K562 (cell line): Measurements from ENCODE around the gene KCNQ5. TPM values are rescaled to one million over a fixed set of nuclear protein-coding genes. Genes with fewer than 3 reads are reported as not detected.
A peak's percentile ranks its signal among the peaks of the same experiment; 100 is the strongest.

Source experiments
- ATAC-seq: fragments of 200-7000 bp; cut with Tn5 transposase; 3 replicates; pipeline ENCODE4 v1.9.1; 2020; ENCODE audit warnings: moderate library complexity
- BruUV-seq: library from RNA; stranded (reverse); fragments of 400-500 nt; replicated peaks from 2 replicates; lab custom pipeline; 2021; lab: Mats Ljungman, UMichigan
- CTCF ChIA-PET: fragments of 300-600 bp; formaldehyde crosslinking; extraction: SDS; loops from one replicate; lab custom pipeline; 2021; ENCODE audit warnings: low intra/inter-chr PET ratio; lab: Yijun Ruan, JAX
- POLR2A ChIA-PET: fragments of 300-600, 350-650 bp; sonication (Branson Sonifier 250); formaldehyde crosslinking; extraction: SDS; loops from one replicate; lab custom pipeline; 2021; ENCODE audit warnings: antibody characterized with exemption, inconsistent platforms; lab: Yijun Ruan, JAX
- DNase-seq, 4 experiments: peaks; one replicate each; pipeline versions ENCODE4 v3.0.0 to v3.0.0-alpha.2; 2011 to 2018; ENCODE audit warnings: low spot score in 3 of 4, mixed read lengths in 3 of 4; ENCODE audit errors: extremely low read depth in 1 of 4
- FAIRE-seq: peaks from 2 replicates; lab custom pipeline; 2011; peaks lifted over from hg19 to GRCh38; lab: Jason Lieb, UNC
- H2AFZ ChIP-seq: 2 replicates; pipeline ENCODE4 v1.6.0; 2011; ENCODE audit warnings: low read depth, low read length, control low read depth, inconsistent platforms
- H3K27ac ChIP-seq: fragments of 200-600 bp; 3 replicates; pipeline ENCODE4 v1.8.0; 2011; ENCODE audit warnings: low read depth, mild to moderate bottlenecking, control low read depth, inconsistent platforms, low read length, moderate library complexity, mixed read lengths; ENCODE audit errors: extremely low read depth
- H3K27me3 ChIP-seq, 2 experiments: fragments of 300-600 bp in 1 of 2; 2 replicates in 1 of 2; 3 replicates in 1 of 2; pipeline versions ENCODE4 v1.6.0 to v1.8.0; 2011; ENCODE audit warnings: inconsistent platforms in 2 of 2, low read length in 2 of 2, mild to moderate bottlenecking in 1 of 2, mixed read lengths in 1 of 2, moderate library complexity in 1 of 2; ENCODE audit not compliant: control insufficient read depth in 2 of 2, insufficient read depth in 2 of 2
- H3K36me3 ChIP-seq: fragments of 300-600 bp; 3 replicates; pipeline ENCODE4 v1.8.0; 2011; ENCODE audit warnings: mild to moderate bottlenecking, low read length, inconsistent platforms; ENCODE audit not compliant: control insufficient read depth, insufficient read depth
- H3K4me1 ChIP-seq, 2 experiments: fragments of 200-600 bp in 1 of 2; replicated peaks in 1 of 2; 2 replicates in 1 of 2; 3 replicates in 1 of 2; pipeline versions ENCODE4 v1.5.1 to v1.8.0; 2011; ENCODE audit warnings: inconsistent platforms in 2 of 2, low read length in 2 of 2, mild to moderate bottlenecking in 1 of 2, mixed read lengths in 1 of 2, moderate library complexity in 1 of 2; ENCODE audit not compliant: control insufficient read depth in 2 of 2, insufficient read depth in 2 of 2
- H3K4me2 ChIP-seq: 2 replicates; pipeline ENCODE4 v1.6.1; 2011; ENCODE audit warnings: low read length, control low read depth, inconsistent platforms, mixed read lengths; ENCODE audit not compliant: insufficient read depth
- H3K4me3 ChIP-seq: fragments of 200-600 bp; sonication (generic), shearing (Covaris generic); 2 replicates; pipeline ENCODE4 v1.5.1; 2016; ENCODE audit warnings: control low read depth, inconsistent platforms
- H3K79me2 ChIP-seq: fragments of 200-600 bp; 3 replicates; pipeline ENCODE4 v1.8.0; 2011; ENCODE audit warnings: low read length, inconsistent platforms; ENCODE audit not compliant: control insufficient read depth, insufficient read depth
- H3K9ac ChIP-seq, 2 experiments: 2 replicates each; pipeline versions ENCODE4 v1.6.0 to v1.6.1; 2011; ENCODE audit warnings: low read depth in 2 of 2, low read length in 2 of 2, control low read depth in 1 of 2, inconsistent platforms in 1 of 2, mild to moderate bottlenecking in 1 of 2, mixed read lengths in 1 of 2; ENCODE audit not compliant: insufficient read depth in 1 of 2
- H3K9me1 ChIP-seq: one replicate; pipeline ENCODE4 v1.6.0; 2011; ENCODE audit warnings: inconsistent platforms, mild to moderate bottlenecking, low read length, moderate library complexity; ENCODE audit not compliant: control insufficient read depth, insufficient read depth
- H3K9me3 ChIP-seq: replicated peaks from 2 replicates; pipeline ENCODE4 v1.5.1; 2011; ENCODE audit warnings: low read depth, low read length, inconsistent platforms; ENCODE audit not compliant: control insufficient read depth, insufficient read depth
- H4K20me1 ChIP-seq: replicated peaks from 2 replicates; pipeline ENCODE4 v1.6.1; 2011; ENCODE audit warnings: low read length, inconsistent platforms, mixed read lengths; ENCODE audit not compliant: control insufficient read depth, insufficient read depth
- BRCA1 ChIP-seq, 2 experiments: fragments of 450-650 bp in 1 of 2; sonication (generic) in 1 of 2; formaldehyde crosslinking in 1 of 2; IDR thresholded peaks; 2 replicates each; pipeline versions ENCODE4 v1.5.0 to v1.6.1; 2017 to 2020; ENCODE audit warnings: mild to moderate bottlenecking in 1 of 2, missing genetic modification reagents in 1 of 2
- CEBPB ChIP-seq: fragments of 450-650 bp; IDR thresholded peaks from 2 replicates; pipeline ENCODE4 v1.6.1; 2016; ENCODE audit warnings: missing genetic modification characterization, missing compliant biosample characterization
- CEBPG ChIP-seq, 3 experiments: fragments of 200-800 bp in 1 of 3; sonication (Bioruptor generic) in 1 of 3; sonication (generic) in 1 of 3; formaldehyde crosslinking in 1 of 3; IDR thresholded peaks in 2 of 3; conservative IDR thresholded peaks in 1 of 3; 2 replicates each; pipeline versions ENCODE4 v1.6.1 to v1.8.0; 2016 to 2022; ENCODE audit warnings: missing compliant biosample characterization in 2 of 3, missing genetic modification characterization in 2 of 3, mild to moderate bottlenecking in 1 of 3, missing genetic modification reagents in 1 of 3
- NR3C1 ChIP-seq: sonication (generic); formaldehyde crosslinking; IDR thresholded peaks from 2 replicates; pipeline ENCODE4 v1.8.1; 2022; ENCODE audit warnings: missing genetic modification reagents
- PML ChIP-seq: IDR thresholded peaks from 2 replicates; pipeline ENCODE4 v1.6.1; 2012; ENCODE audit warnings: low read length, inconsistent platforms
- TARDBP ChIP-seq: fragments of 450-650 bp; IDR thresholded peaks from 2 replicates; pipeline ENCODE4 v1.6.1; 2016
- TCF7L2 ChIP-seq: fragments of 150-350 bp; IDR thresholded peaks from 2 replicates; pipeline ENCODE4 v1.6.1; 2016; ENCODE audit warnings: low read depth, mild to moderate bottlenecking, low read length, moderate library complexity
- WGBS: fragments of 100-300 bp; shearing (Covaris generic); methylation state at CpG from one replicate; pipeline ENCODE4 v1.1.6; 2016; ENCODE audit warnings: low coverage, mixed read lengths; ENCODE audit not compliant: insufficient coverage; ENCODE audit errors: missing lambda C conversion rate; 5-methylcytosine and 5-hydroxymethylcytosine counted together
- in situ Hi-C: fragments of 300-500 bp; cut with MboI; formaldehyde crosslinking; loops from 4 replicates; pipeline ENCODE4 v1.15.0; 2018; ENCODE audit warnings: inconsistent platforms, mixed read lengths
- intact Hi-C: fragments of 100-400 bp; cut with micrococcal nuclease; formaldehyde crosslinking; loops from 2 replicates; pipeline ENCODE4 v1.14.2; 2022
- polyA plus RNA-seq, 8 experiments: library from polyadenylated mRNA; depleted of rRNA in 4 of 8; stranded (reverse) in 5 of 8; unstranded in 3 of 8; fragments of >200 nt; fragmentation: Nextera tagmentation in 2 of 8; fragmentation: Illumina TruSeq in 1 of 8; extraction: Ambion mirVana in 2 of 8; extraction: Trizol in 1 of 8; gene quantifications; 2 replicates each; pipeline versions ENCODE4 v1.2.1 to v1.2.3, GENCODE V29; 2011 to 2014; ENCODE audit warnings: inconsistent platforms in 1 of 8, missing spikeins in 1 of 8
- total RNA-seq, 7 experiments: library from RNA; depleted of rRNA in 6 of 7; stranded (reverse); fragments of >200 nt in 6 of 7; fragmentation: Illumina TruSeq in 2 of 7; extraction: Trizol in 2 of 7; gene quantifications; 2 replicates each; pipeline versions ENCODE4 v1.2.1 to v1.2.3, GENCODE V29; 2011 to 2021; ENCODE audit warnings: low replicate concordance in 1 of 7

The KCNQ5 gene
- total and polyA plus RNA-seq, 9 of the 15 experiments (the other 6 are each of a cell fraction or from before 2014, with no cell fraction given) = 0.31 to 5.9 (median 2.6) TPM

DNA sequence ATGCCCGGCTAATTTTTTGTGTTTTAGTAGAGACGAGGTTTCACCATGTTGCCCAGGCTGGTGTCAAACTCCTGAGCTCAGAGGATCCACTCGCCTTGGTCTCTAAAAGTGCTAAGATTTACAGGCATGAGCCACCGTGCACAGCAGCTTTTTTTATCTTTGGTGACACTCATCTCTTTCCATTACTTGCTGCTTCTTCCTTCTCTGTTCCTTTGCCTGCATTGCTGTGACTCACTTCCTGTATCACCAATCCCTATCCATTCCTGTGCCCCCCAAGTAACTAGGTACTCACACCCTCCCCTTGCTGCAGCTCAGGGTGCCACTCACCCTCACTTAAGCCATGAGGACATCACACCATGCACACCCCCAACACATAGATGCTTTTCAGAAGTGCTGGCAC is 578.9 kb downstream of the KCNQ5 start:
- Histone ChIP-seq H3K9me1 (no peaks in the 10 kb centered on the region), H3K27me3 (peaks cover 4 to 5% of the 10 kb centered on the region in 2 experiments; a peak in 1 of 5 replicates), H3K79me2 (no peaks in the 10 kb centered on the region), H3K4me2 (no peak overlapping the region), H3K4me3 (no peak overlapping the region), H3K4me1 (peaks cover 0 to 4% of the 10 kb centered on the region in 2 experiments; a peak in 1 of 5 replicates), H3K27ac (no peak overlapping the region), H4K20me1 (no peaks in the 10 kb centered on the region), H3K9me3 (no peaks in the 10 kb centered on the region), H3K36me3 (no peaks in the 10 kb centered on the region), H3K9ac (no peak overlapping the region), H2AFZ (no peak overlapping the region)
- BruUV-seq = no TSS peak
- in situ Hi-C loops = no loop called here
- FAIRE-seq (no peak), ATAC-seq (no peak; the same call in 2 of the 3 replicates), DNase-seq (no peak)
- WGBS = 2% methylated on average over 4 of the region's 4 CpGs
- TF ChIP-seq TARDBP = no peak
- no peak for TF ChIP-seq TCF7L2
- POLR2A ChIA-PET = no interaction called here
- CTCF ChIA-PET = no interaction called here
- intact Hi-C loops = no loop called here

DNA sequence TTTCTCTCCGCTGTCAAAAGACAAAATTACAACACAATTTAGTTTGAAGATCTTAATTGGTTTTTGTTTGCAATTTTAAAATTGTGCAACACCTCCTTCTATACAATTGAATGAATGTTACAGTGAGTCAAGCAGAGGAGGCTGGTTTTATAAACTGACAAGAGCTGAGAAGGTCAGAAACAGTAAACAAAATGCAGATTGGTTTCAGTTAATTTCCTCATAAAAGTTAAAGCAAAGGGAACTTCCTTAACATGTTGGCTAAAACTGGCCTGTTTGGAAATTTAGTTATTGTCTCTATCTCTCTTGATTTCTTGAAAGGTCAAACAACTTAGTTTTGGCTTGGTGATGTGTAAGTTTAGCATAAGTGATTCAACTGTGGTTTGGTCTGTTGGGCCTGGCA is 581.2 kb downstream of the KCNQ5 start:
- peaks cover 0 to 4% of the 10 kb centered on the region in 2 experiments; a peak in 1 of 5 replicates for H3K4me1 ChIP-seq
- intact Hi-C loops = no loop called here
- H3K27ac ChIP-seq = no peak overlapping the region
- no peak for DNase-seq
- BruUV-seq = no TSS peak
- CTCF ChIA-PET = no interaction called here
- no peak overlapping the region for H2AFZ ChIP-seq
- H4K20me1 ChIP-seq = no peaks in the 10 kb centered on the region
- no peak overlapping the region for H3K9ac ChIP-seq
- TF ChIP-seq CEBPG (CRISPR knock-in tag; IDR thresholded peaks at IDR 0.05) (no peak), CEBPG (tag; conservative IDR thresholded peaks at IDR 0.05 in 1 of 2, IDR thresholded peaks at IDR 0.05 in 1 of 2) (peak; percentile 47 to 59; a peak in 2 of 4 replicates), PML (no peak), CEBPB (tag) (peak; percentile 40; the same call in 1 of the 2 replicates), BRCA1 (IDR thresholded peaks at IDR 0.05) (no peak), BRCA1 (CRISPR knock-in tag; IDR thresholded peaks at IDR 0.05) (no peak), NR3C1 (CRISPR knock-in tag) (no peak)
- TF ChIP-seq, all 486 proteins: peak for 2
- no peak overlapping the region for H3K4me3 ChIP-seq
- no peak for FAIRE-seq
- POLR2A ChIA-PET = no interaction called here
- no peaks in the 10 kb centered on the region for H3K79me2 ChIP-seq
- H3K36me3 ChIP-seq = no peaks in the 10 kb centered on the region
- no peaks in the 10 kb centered on the region for H3K9me1 ChIP-seq
- H3K27me3 ChIP-seq = peaks cover 7 to 11% of the 10 kb centered on the region in 2 experiments; a peak in 2 of 5 replicates
- H3K9me3 ChIP-seq = no peaks in the 10 kb centered on the region
- 6% methylated on average over 1 of the region's 1 CpG for WGBS
- H3K4me2 ChIP-seq = no peak overlapping the region
- no peak for ATAC-seq
- in situ Hi-C loops = no loop called here
